HepG2 (cell line): ENCODE data around the gene PTPN2.

Experiments used
- GABPA ChIP-seq, 2 experiments: IDR thresholded peaks; 2 replicates each; pipeline ENCODE4 v1.6.1; 2011 to 2016; ENCODE audit warnings: low read depth in 2 of 2, low read length in 1 of 2, missing biosample characterization in 1 of 2, missing genetic modification characterization in 1 of 2
- JUN ChIP-seq: sonication (generic); formaldehyde crosslinking; IDR thresholded peaks from 2 replicates; pipeline ENCODE4 v1.4.0; 2020; ENCODE audit warnings: mild to moderate bottlenecking, missing genetic modification reagents
- KDM5A ChIP-seq: fragments of 200-600 bp; sonication (generic); IDR thresholded peaks from 2 replicates; pipeline ENCODE4 v1.7.0; 2018; ENCODE audit warnings: antibody characterized with exemption, mild to moderate bottlenecking, low read length, borderline replicate concordance
- YY1 ChIP-seq: IDR thresholded peaks from 2 replicates; pipeline ENCODE4 v1.6.1; 2011; ENCODE audit warnings: low read length, low read depth, moderate library complexity, mild to moderate bottlenecking; ENCODE audit not compliant: insufficient read depth, insufficient replicate concordance
- ZFP36 ChIP-seq: fragments of 150-350 bp; IDR thresholded peaks from 2 replicates; pipeline ENCODE4 v1.6.1; 2018; ENCODE audit warnings: borderline replicate concordance, low read length, low read depth; ENCODE audit not compliant: partially characterized antibody
- ZNF737 ChIP-seq: sonication (generic); formaldehyde crosslinking; IDR thresholded peaks from 2 replicates; pipeline ENCODE4 v1.5.0; 2020; ENCODE audit warnings: missing genetic modification reagents, mild to moderate bottlenecking, borderline replicate concordance
- TF ChIP-seq, protein P1 (sequence below): sonication (generic); formaldehyde crosslinking; IDR thresholded peaks from 2 replicates; pipeline ENCODE4 v1.5.0; 2020; ENCODE audit warnings: missing genetic modification reagents
- TF ChIP-seq, protein P2 (sequence below): sonication (generic); formaldehyde crosslinking; IDR thresholded peaks from 2 replicates; pipeline ENCODE4 v1.5.0; 2020; ENCODE audit warnings: mild to moderate bottlenecking, missing genetic modification reagents, moderate library complexity
- TF ChIP-seq, protein P3 (sequence below): sonication (generic); formaldehyde crosslinking; IDR thresholded peaks from 2 replicates; pipeline ENCODE4 v1.8.1; 2023; ENCODE audit warnings: mild to moderate bottlenecking, missing genetic modification reagents, borderline replicate concordance
- TF ChIP-seq, protein P4 (sequence below): sonication (generic); formaldehyde crosslinking; IDR thresholded peaks from 2 replicates; pipeline ENCODE4 v1.4.0; 2020; ENCODE audit warnings: low read depth, mild to moderate bottlenecking, missing genetic modification reagents
- TF ChIP-seq, protein P5 (sequence below): sonication (generic); formaldehyde crosslinking; conservative IDR thresholded peaks from 2 replicates; pipeline ENCODE4 v1.4.0; 2020; ENCODE audit warnings: mild to moderate bottlenecking, missing genetic modification reagents, moderate library complexity

DNA sequence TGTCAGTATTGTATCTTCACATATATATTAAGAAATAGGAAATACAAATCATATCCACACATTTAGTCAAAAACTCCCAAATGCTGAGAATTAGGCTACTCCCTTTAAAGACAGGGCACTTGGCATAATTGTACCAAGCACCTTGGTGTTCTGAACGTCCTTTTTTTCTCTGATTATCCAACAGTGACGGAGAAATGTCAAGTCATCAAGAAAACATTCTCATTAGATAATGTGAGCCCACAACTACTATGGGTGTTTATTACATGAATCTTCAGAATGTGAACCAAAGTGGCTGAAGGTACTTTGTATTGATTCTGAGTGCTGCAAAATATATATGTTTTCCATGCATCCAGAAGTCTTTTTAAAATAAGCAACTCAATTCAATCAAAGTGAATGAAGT, 97.4 kb downstream of the PTPN2 start:
- TF ChIP-seq, protein P1, sequence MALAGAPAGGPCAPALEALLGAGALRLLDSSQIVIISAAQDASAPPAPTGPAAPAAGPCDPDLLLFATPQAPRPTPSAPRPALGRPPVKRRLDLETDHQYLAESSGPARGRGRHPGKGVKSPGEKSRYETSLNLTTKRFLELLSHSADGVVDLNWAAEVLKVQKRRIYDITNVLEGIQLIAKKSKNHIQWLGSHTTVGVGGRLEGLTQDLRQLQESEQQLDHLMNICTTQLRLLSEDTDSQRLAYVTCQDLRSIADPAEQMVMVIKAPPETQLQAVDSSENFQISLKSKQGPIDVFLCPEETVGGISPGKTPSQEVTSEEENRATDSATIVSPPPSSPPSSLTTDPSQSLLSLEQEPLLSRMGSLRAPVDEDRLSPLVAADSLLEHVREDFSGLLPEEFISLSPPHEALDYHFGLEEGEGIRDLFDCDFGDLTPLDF (CRISPR knock-in tag): no peak
- TF ChIP-seq, protein P2, sequence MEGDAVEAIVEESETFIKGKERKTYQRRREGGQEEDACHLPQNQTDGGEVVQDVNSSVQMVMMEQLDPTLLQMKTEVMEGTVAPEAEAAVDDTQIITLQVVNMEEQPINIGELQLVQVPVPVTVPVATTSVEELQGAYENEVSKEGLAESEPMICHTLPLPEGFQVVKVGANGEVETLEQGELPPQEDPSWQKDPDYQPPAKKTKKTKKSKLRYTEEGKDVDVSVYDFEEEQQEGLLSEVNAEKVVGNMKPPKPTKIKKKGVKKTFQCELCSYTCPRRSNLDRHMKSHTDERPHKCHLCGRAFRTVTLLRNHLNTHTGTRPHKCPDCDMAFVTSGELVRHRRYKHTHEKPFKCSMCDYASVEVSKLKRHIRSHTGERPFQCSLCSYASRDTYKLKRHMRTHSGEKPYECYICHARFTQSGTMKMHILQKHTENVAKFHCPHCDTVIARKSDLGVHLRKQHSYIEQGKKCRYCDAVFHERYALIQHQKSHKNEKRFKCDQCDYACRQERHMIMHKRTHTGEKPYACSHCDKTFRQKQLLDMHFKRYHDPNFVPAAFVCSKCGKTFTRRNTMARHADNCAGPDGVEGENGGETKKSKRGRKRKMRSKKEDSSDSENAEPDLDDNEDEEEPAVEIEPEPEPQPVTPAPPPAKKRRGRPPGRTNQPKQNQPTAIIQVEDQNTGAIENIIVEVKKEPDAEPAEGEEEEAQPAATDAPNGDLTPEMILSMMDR (CRISPR knock-in tag): no peak
- TF ChIP-seq, protein P3, sequence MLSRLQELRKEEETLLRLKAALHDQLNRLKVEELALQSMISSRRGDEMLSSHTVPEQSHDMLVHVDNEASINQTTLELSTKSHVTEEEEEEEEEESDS (CRISPR knock-in tag): no peak
- TF ChIP-seq, protein P4, sequence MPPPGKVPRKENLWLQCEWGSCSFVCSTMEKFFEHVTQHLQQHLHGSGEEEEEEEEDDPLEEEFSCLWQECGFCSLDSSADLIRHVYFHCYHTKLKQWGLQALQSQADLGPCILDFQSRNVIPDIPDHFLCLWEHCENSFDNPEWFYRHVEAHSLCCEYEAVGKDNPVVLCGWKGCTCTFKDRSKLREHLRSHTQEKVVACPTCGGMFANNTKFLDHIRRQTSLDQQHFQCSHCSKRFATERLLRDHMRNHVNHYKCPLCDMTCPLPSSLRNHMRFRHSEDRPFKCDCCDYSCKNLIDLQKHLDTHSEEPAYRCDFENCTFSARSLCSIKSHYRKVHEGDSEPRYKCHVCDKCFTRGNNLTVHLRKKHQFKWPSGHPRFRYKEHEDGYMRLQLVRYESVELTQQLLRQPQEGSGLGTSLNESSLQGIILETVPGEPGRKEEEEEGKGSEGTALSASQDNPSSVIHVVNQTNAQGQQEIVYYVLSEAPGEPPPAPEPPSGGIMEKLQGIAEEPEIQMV: no peak
- no peak for TF ChIP-seq KDM5A
- TF ChIP-seq JUN (CRISPR knock-in tag): no peak
- TF ChIP-seq, protein P5, sequence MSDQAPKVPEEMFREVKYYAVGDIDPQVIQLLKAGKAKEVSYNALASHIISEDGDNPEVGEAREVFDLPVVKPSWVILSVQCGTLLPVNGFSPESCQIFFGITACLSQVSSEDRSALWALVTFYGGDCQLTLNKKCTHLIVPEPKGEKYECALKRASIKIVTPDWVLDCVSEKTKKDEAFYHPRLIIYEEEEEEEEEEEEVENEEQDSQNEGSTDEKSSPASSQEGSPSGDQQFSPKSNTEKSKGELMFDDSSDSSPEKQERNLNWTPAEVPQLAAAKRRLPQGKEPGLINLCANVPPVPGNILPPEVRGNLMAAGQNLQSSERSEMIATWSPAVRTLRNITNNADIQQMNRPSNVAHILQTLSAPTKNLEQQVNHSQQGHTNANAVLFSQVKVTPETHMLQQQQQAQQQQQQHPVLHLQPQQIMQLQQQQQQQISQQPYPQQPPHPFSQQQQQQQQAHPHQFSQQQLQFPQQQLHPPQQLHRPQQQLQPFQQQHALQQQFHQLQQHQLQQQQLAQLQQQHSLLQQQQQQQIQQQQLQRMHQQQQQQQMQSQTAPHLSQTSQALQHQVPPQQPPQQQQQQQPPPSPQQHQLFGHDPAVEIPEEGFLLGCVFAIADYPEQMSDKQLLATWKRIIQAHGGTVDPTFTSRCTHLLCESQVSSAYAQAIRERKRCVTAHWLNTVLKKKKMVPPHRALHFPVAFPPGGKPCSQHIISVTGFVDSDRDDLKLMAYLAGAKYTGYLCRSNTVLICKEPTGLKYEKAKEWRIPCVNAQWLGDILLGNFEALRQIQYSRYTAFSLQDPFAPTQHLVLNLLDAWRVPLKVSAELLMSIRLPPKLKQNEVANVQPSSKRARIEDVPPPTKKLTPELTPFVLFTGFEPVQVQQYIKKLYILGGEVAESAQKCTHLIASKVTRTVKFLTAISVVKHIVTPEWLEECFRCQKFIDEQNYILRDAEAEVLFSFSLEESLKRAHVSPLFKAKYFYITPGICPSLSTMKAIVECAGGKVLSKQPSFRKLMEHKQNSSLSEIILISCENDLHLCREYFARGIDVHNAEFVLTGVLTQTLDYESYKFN (CRISPR knock-in tag): no peak
- no peak for TF ChIP-seq ZFP36
- TF ChIP-seq YY1: no peak
- no peak for TF ChIP-seq GABPA (IDR thresholded peaks at IDR 0.05; ENCODE audit: low read depth, low read length)
- no peak for TF ChIP-seq GABPA (CRISPR knock-in tag; IDR thresholded peaks at IDR 0.05; ENCODE audit: low read depth)
- TF ChIP-seq ZNF737 (CRISPR knock-in tag): no peak
